IPS DF 4.7 (cell line): ENCODE data around the gene LRSAM1.

Source experiments
- DNase-seq: peaks from one replicate; pipeline ENCODE4 v3.0.0-alpha.2; 2013; ENCODE audit warnings: low spot score; ENCODE audit errors: extremely low read depth

The LRSAM1 gene

DNA sequence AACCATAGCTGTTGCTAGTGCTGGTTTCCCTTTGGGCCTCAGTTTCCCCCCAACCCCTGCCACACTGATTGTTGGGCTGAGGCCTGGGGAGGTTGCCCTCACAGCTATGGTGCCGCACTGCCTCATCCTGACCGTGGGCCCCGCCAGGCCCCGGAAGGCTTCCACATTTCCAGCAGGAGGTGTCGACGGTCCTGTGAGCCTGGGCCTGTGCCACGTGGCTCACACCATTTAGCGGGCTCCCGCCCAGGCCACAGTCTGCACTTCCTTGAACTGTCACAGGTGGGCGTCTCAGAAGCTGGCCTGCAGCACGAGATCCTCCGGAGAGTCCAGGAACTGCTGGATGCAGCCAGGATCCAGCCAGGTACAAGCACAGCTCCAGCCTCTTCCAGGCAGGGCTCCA, 45.7 kb downstream of the LRSAM1 start:
- no peak for DNase-seq

DNA sequence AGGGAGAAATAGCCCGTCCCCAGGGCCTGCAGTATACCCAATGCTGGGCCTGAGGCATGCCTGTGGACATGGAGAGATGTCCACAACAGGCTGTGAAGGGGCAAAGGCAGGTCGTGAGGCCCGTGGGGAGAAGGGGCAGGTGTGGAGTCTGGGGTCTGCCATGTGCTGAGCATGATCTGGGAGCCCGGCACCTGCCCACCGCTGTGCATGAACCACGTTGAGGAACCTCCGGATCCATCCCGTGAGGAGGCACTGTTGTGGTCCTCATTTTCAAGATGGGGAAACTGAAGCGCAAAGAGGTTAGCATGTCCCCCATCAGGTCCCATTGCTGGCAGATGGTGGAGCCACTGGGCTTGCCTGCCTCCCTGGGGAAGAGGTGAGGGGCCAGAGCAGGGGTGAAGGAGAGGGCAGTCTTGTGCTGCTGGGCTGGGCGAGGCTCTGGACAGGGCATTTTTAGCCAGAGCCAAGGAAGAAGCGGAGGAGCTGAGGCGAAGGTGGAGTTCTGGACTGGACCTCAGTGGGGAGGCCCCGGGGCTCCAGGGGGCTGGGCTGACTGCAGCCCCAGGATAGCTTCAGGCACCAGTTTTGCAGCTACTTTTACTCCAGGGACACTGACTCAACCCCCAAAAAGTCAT, 46.5 kb downstream of the LRSAM1 start:
- no peak for DNase-seq

DNA sequence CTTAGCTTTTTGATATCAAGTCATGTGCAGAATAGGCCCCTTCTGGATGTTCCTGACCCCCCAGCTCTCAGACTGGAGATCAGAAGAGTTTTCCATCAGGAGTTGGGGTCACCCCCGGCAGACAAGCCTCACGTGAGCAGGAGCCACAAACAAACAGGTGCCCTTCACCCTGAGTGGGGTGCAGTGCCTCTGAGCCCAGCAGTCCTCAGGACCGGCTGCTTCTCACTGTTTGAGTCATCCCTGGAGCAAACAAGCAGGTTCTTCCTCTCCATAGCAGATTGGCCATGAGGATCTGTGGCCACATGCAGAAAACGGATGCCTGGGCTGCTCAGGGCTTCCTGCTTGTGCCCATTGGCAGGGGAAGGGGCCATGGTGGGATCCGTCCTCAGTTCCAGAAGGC, 47.0 kb downstream of the LRSAM1 start:
- no peak for DNase-seq

DNA sequence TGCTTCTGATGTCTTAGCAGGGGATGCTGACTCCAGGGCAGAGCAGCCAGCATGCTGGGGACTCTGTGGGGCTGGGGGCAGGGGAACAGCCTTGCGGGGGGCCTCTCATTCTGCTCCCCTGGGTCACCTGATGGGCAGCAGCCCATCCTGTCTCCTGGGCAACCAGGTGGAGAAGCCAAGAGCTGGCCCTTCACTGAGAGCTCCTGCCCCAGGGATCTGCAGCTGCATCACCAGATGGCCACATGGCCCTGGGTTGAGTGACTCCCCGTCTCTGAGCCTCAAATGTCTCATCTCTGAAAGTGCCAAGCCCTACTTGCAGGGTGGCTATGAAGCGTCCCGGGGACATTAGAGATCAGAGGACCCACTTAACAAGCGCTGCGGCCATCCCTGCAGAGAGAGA, 49.1 kb downstream of the LRSAM1 start:
- DNase-seq, result no peak

DNA sequence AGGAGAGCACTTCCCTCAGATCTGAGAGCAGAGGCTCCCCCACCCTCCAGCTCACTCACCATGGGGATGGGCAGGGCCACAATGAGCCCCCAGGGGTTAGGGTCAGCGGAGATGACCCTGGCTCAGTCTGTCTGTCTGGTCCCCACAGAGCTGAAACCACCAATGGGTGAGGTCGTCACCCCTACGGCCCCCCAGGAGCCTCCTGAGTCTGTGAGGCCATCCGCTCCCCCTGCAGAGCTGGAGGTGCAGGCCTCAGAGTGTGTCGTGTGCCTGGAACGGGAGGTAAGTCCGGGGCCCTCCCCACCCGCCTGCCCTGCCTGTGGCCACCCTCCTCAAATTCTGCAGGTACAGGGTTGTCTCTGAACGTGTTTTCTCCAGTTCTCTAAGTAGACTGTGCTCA, 49.6 kb downstream of the LRSAM1 start:
- DNase-seq, result no peak

DNA sequence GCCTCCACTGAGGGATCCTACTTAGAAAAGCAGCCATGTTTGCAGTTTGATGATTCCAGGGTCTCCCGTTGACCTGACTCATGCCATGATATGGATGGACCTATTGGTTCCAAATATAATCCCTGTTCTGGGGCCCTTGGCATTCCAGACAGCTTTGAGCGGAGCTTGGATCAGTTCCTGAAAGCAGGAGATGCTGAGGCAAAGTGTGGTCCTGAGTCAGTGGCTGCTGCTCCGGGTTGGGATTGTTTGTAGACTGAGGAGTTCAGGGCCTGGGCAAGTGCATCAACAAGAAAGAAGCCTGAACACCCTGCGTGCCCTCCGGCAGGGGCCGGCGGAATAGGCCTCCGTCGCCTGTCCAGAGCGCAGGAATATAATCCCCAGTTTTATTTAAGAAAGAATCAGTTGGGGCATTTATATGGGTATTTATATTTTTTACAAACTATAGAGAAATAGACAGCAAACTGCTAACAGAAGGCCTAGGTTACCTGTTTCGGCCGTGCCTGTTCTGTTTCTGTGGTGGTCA, 50.6 kb downstream of the LRSAM1 start:
- no peak for DNase-seq

DNA sequence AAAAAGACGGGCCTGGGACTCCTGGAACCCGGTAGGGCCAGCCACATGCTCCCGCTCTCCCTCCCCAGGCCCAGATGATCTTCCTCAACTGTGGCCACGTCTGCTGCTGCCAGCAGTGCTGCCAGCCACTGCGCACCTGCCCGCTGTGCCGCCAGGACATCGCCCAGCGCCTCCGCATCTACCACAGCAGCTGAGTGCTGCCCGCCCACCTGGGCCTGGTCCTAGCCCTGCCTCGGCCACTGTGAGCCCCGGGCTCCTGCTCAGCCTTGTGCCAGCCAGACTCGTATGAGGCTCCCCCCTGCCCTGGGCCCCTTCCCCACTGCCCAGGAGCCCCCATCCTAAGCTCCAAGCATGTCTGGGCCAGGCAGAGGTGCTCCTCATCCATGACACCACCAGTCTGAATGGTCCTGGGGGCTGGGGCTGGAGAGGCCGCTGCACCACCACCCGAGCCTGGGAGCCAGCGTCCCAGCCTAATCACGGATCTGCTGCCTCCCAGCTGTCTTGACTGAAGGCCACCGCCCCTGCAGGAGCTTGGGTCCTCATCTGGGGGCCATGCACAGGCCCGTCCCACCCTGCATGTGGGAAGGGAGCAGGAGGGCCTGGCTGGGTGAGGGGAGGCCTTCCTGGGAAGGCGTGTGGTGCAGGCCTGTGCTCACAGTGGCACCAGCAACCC, 51.5 kb downstream of the LRSAM1 start:
- no peak for DNase-seq

DNA sequence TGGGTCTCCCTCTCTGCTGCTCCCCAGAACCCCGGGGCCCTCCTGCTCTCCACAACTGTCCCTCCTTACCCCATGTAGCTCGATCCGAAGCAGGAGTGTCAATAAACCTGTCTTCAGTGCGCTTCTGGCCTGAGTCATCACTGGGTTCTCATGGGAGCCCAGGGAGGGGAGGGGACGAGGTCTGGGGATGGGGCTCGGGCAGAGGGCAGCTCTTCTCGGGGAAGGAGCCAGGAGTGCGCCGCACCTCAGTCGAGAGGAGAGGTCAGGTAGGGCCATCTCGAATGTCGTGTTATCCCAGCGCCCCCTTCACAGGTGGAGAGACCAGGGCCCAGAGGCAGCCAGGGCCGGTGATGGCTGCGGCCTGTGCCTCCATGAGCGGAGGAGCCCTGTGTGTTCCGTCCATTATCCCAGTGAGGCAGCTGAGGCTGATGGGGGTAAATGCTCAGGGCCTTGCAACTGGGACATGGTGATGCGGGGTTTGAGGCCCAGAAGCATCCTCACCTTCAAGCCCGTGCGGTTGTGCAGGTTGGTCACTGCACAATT, 52.1 kb downstream of the LRSAM1 start:
- no peak for DNase-seq

DNA sequence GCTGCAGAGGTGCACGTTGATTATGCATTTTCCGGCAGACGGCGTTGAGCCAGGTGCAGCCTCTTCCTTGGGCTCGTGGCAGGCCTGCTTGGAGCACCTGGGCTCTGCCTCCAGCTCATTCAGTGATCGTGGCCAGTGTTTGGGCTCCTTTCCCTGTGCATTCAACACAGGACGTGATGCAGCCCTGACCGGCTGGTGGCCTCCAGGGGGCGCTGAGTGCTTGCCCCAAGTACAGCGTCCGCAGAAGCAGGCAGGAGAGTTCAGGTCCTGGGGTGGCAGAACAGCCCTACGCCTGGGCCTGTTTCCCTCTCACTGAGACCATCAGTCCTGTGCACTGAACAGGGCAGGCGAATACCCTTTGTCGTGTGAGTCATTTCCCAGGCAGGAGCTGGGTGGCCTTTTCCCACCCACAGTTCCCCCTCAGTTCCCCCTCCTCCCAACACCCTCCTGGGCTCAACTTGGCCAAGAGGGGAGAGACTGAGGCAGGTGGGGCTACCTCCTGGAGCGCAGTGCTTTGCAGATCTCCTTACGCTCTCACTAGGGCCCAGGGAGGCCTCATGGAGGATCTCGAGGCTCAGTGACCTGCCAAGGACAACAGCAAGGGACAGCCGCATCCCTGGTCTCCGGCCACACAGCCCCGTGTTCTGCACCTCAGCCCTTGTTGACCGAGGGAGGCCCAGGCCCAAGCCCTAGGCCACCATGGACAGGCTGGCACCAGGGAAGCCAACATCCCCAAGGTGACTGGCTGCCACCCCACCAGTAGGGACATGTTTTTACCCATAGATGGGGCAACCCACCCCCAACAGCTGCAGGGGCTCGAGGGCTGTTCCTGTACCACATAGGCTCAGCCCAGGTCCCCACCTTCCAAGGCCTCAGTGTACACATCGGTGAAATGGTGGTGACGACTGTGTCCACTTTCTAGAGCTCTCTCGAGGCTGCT, 52.9 kb downstream of the LRSAM1 start:
- no peak for DNase-seq

DNA sequence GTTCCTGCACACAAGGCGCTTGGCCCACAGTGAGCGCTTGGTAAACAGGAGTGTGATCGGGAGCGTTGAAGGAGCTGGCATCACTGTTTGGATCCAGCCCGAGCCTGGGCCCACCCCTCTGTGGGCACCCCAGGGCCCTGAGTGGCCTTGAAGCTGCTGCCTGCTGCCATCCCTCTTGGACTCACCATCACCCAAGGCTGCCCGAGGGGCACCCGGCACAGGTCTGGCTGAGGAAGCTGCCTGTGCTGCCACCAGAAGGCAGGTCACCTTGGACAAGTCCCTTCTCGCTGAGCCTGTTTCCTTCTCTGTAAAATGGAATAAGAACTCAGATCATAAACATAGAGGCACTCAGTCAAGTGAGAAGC, 53.6 kb downstream of the LRSAM1 start:
- DNase-seq, result no peak

DNA sequence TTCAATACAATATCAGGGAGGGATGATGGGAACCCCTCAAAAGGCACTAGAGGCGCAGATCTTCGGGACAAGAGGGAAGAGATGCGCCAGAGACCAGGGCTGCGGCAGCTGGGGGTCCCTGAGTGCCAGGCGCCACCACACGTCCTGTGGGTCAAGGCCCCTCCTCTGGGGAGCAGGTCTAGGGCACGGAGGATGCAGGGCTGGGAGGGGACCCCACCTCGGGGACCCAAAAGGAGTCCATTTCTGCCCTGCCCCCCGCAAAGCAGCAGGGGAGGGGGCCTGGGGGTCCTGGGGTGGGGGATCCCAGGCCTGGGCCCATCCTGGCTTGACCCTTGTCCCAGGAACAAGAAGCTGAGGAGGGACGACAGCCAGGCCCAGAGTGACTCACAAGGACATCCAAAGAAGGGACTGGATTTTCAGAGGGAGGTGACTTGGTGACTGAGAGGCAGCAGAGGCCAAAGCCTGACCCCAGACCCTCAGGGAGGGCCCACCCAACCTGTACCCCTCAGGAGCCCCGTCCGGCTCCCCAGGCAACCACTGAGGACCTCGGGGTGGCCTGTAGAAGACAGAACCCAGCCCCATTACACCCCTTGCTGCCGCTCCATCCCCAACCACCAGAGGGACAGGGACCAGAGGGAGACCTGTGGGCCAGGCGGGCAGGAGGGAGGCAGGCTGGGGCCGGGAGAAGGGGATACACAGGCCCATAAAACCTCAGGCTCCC, 54.2 kb downstream of the LRSAM1 start:
- DNase-seq, result no peak

DNA sequence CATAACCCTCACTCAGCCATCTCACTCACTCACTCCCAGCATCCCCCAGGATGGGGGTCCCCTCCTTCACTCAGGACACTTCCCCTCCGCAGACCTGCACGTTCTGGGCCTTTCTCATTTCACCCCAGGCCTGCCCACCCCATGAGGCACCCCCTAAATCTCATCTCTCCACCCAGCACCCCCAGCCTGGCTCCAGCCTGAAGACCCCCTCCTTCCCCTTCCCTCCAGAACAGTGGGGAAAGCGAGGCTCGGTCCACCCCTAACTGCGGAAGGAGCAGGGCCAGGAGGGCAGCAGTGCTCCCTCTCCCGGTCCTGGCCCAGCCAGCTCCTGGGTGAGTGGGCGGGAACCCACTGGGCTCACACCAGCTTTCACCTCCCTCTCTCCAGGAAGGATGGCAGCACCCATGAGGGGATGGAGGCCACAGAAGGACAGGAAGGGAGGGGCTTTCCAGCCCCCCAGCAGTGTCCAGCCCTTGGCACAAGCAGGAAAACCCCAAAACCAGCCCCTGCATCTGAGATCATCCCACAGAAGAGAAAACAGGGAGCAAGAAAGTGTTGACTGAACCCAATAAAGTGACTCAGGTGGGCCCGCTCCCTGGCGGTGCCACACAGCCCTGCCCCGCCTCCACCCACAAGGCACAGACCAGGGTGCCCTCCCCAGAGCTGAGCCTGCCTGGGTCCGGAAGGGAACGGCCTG, 55.0 kb downstream of the LRSAM1 start:
- DNase-seq, result no peak

DNA sequence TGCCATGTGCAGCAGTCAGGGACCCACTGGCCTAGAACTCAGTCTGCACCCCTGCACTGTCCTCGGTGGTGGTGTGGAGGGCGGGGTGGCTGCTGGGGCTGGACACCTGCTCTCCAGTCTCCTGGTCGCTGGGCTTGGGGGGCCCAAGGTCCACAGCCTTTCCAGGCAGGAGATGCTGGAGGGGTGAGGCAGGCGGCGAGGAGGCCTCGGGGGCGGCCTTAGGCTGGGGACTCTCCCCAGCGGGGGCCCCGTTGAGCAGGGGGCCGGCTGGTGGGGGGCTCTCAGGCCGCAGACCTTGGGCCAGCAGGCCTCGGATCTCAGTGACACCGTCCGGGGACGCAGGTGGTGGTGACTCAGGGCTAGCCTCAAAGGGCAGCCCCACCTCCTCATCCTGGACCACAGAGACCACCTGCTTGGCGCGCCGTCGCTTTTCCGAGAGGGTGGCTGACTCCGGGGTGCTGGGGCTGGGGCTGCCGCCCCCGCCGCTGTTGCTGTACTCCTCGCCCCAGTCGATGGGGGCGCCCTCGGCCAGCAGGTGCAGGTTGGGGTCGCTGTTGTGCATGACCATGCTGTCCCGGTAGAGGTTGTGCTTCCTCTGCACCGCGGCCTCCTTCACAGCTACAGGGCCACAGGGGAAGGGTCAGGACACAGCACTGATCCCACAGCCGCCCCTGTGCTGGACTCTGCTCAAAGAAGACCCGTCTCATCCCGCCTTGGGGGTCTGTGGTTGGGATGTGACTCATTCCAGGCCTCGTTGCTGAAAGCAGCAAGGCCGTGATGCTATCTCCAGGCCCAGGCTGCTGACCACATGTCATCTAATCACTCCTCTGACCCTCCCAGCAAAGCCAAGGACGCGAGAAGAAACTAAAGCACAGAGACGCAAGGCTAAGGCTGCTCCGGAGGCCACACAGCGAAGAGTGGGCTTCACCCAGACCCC, 55.8 kb downstream of the LRSAM1 start:
- no peak for DNase-seq

DNA sequence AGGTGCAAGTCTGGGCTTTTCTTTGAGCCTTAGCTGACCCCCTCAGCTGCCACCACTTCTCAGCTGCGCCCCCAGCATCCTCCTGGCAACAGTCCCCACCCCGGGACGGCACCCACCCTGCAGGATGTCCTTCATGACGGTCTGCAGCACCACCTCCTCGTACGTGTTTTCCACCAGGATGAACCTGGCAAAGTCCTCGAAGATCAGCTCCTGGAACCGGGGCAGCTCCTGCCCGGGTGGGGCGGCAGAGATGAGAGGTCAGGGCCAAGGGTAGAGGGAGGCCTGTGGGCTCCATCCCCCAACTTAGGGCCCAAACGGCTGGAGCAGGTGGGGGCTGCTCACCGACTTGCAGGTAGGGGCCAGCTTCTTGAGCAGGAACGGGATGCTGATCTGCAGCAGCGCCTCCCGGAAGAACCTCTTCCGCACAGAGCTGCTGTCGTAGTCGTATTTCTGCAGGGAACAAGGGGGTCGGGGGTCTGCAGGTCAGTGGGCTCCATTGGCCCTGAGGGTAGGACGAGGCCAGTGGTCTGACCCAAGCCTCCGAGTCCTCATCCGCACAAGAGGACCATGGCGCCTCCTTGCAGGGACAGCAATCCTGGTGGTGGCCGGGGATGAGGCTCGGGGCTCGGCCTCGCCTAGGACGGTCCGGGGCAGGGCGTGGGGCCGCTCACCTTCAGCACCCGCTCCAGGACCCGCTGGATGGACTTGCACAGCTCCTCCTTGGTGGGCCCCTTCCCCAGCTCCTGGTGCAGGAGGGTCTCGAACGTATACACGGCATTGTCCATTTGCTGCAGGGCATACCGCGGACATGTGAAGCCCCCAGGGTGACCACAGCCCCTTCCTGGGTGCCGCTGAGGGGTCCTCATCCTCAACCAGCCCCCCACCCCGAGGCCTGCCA, 56.7 kb downstream of the LRSAM1 start:
- no peak for DNase-seq

DNA sequence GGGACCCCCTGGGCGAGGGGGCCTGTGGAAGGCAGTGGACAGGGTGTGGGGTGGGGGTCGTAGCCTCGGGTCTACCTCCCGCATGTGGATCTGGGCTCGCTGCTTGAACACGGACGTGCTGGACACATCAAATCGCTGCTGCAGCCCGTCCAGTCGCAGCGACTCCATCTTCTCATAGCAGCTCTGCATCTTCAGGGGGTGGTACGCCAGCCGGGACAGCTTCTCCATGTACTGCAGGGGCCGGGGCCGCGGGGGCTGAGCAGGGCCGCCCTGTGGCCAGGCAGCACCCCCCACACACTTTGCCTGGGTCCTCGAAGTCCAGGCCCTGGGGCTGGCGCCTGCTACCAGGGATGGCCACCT, 57.6 kb downstream of the LRSAM1 start:
- DNase-seq, result no peak

DNA sequence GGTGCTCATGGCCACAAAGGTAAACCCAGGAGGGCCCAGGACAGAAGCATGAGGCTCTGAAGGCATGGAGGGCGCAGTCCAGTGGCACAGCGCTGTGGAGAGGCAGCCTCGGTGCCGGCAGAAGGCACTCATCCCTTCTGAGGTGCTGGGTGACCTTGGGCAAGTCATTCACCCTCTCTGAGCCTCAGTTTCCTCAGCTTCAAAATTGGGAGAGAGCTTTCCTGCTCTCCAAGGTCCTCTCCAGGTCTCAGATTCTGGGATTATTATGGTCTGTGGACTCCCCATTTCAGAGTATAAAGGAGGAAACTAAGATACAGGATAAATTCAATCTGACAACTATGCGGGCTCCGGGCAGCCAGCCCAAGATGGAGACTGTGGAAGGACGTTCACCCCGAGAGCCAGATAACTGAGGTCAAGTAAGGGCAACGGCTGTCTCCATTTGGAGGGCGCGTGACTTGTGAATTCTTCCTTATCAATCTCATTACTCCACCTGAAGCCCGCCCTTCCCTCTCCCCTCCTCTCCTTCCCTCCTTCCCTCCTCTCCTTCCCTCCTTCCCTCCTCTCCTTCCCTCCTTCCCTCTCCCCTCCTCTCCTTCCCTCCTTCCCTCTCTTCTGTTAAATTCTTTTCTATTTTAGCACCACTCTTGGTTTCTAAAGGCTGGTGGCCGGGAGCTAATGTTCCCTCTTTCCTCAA, 58.1 kb downstream of the LRSAM1 start:
- DNase-seq, result no peak

DNA sequence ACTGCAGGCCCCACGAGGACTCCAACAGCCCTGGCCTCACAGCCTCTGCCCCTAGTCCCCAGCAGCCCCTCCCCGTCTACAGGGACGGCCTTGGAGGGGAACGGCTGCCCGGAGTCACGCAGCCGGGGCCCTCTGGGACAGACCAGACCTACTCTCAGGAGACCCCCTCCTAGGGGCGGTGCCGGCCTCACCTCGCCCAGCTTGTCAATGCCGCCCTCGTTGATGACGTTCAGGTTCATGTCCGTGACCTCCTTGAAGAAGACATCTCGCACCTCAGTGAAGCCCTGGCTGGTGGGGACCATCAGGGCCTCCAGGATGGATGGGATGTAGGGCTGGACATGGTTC, 58.6 kb downstream of the LRSAM1 start:
- DNase-seq, result no peak

DNA sequence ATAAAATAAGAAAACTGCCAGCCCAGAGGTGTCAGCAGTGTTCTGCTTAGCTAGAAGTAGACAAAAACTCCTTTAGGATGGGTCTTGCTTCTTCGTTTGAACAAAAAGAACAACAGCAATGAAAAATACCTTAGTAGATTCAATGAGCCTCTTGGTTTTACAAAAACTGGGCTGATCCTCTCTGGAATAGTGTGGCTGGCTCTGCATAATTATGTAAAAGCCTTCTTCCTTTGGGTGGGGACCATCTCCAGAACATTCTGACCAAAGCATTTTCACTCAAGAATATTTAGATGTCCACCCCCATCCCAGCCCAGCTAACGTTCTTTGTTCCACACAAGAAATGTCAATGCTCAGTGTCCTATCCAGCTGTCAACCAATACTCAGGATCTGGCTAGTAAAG, 63.2 kb downstream of the LRSAM1 start:
- DNase-seq, result no peak
